H1 (cell line): ENCODE results near the gene KRT4. TPM values are rescaled to one million over a fixed set of nuclear protein-coding genes. Genes with fewer than 3 reads are reported as not detected.

Experiments
- GABPA ChIP-seq: IDR thresholded peaks from 2 replicates; pipeline ENCODE4 v1.6.1; 2011; ENCODE audit warnings: mild to moderate bottlenecking, low read length, moderate library complexity, borderline replicate concordance; ENCODE audit not compliant: insufficient read depth
- MAFK ChIP-seq: IDR thresholded peaks from 2 replicates; pipeline ENCODE4 v1.6.1; 2012; ENCODE audit warnings: low read depth, mild to moderate bottlenecking, improper control_type of control experiment, low read length
- NANOG ChIP-seq: IDR thresholded peaks from 2 replicates; pipeline ENCODE4 v1.6.1; 2011; ENCODE audit warnings: low read length, low read depth, mild to moderate bottlenecking, inconsistent platforms; ENCODE audit not compliant: insufficient read depth, poor library complexity, severe bottlenecking
- TAF1 ChIP-seq: IDR thresholded peaks from 2 replicates; pipeline ENCODE4 v1.6.1; 2011; ENCODE audit warnings: mild to moderate bottlenecking, low read depth, low read length
- ZNF274 ChIP-seq: IDR thresholded peaks from 2 replicates; pipeline ENCODE4 v1.7.0; 2012; ENCODE audit warnings: low read length, borderline replicate concordance; ENCODE audit errors: extremely low read depth
- polyA plus RNA-seq, 7 experiments: library from polyadenylated mRNA; depleted of rRNA in 3 of 7; stranded (reverse) in 5 of 7; unstranded in 2 of 7; fragments of >200 nt in 5 of 7; fragments of 200-250 nt in 2 of 7; gene quantifications; 1 replicate in 5 of 7; 2 replicates in 1 of 7; 4 replicates in 1 of 7; pipeline versions ENCODE4 v1.2.1 to v1.2.3, GENCODE V29; 2011 to 2013; ENCODE audit warnings: missing spikeins in 2 of 7, mixed read lengths in 2 of 7
- total RNA-seq: library from RNA; stranded (reverse); fragmentation: NEBNext Ultra II Directional; extraction: Animal tissue kit (Norgen Biotek cat#: 25700); gene quantifications from 2 replicates; pipeline ENCODE4 v1.2.1, GENCODE V29; 2021

The KRT4 gene
- total and polyA plus RNA-seq, 2 of the 8 experiments (the other 6 are each of a cell fraction or from before 2014, with no cell fraction given), result not detected

GRCh38 chr12:52787324-52788191 lies 26.4 kb downstream of the KRT4 start (continued):
- no peak for TF ChIP-seq GABPA
- no peak for TF ChIP-seq MAFK
- TF ChIP-seq TAF1, result no peak
- no peak for TF ChIP-seq NANOG
- no peak for TF ChIP-seq ZNF274
